T-helper 9 cell (primary cell): Measurements from ENCODE around the gene ASRGL1.
"Not testable (repeated sequence)": the region's sequence is repeated elsewhere in the genome, so short reads cannot be mapped to it uniquely, and the experiment has no call there.

Source experiments
- DNase-seq: peaks from one replicate; pipeline ENCODE4 v3.0.0-alpha.2; 2020

The ASRGL1 gene

DNA sequence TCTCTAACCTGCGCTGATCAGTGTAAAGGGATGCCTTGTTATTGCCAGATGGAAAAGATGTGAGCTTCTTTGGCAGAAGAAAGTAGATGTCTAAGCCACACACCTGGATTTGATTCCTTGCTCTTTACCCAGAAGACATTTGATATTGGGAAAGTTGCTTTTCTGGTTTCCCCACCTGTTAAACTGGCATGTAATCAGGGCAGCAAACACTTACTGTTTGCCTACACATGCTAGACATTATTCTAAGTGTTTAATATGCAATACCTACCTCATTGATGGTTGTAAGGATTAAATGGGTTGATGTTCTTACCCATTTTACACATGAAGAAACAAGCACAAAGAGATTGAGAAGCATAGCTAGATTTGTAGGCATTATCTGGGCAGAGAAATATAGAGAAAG, 16.6 kb downstream of the ASRGL1 start:
- no peak for DNase-seq

- no peak for DNase-seq
Measured at GRCh38 chr11:62358273-62358672, 21.0 kb downstream of the ASRGL1 start.

DNA sequence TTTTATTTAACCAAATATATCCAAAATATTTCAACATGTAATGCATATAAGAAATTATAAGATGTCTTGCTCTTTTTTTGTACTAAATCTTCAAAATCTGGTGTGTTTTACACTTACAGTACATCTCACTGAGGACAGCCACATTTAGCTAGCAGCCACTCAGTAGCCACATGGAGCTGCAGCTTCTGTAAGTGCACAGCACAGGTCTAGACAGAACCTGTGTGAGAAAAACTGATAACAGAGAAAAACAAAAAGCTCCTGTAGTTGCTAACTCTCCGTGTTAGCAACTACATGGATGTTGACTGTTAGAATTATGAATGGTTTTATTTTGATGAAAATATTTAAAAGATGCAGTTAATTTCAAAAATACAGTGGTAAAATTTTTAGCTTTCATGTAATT, 22.2 kb downstream of the ASRGL1 start:
- no peak for DNase-seq

GRCh38 chr11:62360685-62361084, 23.4 kb downstream of the ASRGL1 start:
- DNase-seq, result no peak

- not testable (repeated sequence) for DNase-seq
Measured at GRCh38 chr11:62368861-62369477, 31.7 kb downstream of the ASRGL1 start.

- peak; percentile 36 for DNase-seq
Measured at GRCh38 chr11:62370743-62371440, 33.6 kb downstream of the ASRGL1 start.

- no peak for DNase-seq
Measured at GRCh38 chr11:62372871-62373270, 35.6 kb downstream of the ASRGL1 start.

- no peak for DNase-seq
Measured at GRCh38 chr11:62373464-62374119, 36.3 kb downstream of the ASRGL1 start.

GRCh38 chr11:62374801-62375200, 37.6 kb downstream of the ASRGL1 start:
- DNase-seq, result no peak

DNA sequence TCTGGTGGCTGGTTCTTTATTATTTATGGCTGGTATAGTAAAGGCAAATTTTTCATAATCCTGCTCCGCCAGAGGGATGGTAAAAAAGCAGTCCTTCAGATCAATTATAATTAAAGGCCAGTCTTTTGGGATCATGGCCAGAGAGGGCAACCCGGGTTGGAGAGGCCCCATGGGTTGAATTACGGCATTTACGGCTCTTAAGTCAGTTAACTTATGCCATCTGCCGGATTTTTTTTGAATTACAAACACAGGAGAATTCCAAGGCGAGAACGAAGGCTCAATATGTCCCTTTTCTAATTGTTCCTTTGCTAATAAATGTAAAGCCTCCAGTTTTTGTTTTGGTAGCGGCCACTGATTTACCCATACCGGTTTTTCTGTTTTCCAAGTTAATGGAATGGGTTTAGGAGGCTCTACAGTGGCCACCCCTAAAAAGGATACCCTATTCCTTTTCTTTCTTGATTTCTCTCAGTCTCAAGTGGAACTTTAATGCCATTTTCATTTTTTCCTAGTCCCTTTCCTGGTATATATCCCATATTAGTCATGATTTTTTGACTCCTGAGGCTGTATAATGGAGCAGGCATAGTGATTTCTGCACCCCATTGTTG, 41.3 kb downstream of the ASRGL1 start:
- not testable (repeated sequence) for DNase-seq

- DNase-seq, result not testable (repeated sequence)
Measured at GRCh38 chr11:62379586-62379985, 42.3 kb downstream of the ASRGL1 start.

DNA sequence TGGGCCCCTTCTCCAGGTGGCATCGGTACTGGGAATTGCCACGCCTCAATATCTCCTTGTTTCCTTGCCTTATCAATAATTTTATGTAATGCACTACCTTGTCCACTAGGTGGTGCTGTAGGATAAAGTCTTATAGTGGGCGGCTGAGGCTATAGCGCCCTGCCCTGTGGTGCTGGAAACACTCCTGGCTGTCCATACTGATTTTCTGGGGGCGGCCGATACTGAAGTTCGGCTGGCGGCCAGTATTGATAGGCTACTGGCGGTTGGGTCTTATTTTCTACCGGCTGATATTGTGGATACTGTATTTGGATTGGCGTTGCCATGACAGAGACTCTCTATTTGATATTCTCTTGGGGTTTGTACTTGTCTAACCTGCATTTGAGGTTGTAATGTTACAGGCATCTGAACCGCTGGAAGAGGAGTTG, 43.6 kb downstream of the ASRGL1 start:
- peak; percentile 20 for DNase-seq

DNA sequence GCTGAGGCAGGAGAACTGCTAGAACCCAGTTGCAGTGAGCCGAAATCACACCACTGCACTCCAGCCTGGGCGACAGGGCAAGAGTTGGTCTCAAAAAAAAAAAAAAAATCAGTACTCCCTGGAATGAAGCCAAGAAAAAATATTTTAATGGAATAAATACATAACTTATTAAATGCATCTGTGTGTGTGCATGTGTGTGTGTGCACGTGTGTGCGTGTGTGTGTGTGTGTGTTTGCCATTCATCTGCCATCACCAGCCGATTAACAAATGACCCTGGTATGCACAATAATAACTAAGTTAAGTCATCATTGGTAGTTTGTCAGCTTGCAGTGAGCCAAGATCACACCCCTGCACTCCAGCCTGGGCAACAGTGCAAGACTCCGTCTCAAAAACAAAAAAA, 46.6 kb downstream of the ASRGL1 start:
- DNase-seq, result no peak

DNA sequence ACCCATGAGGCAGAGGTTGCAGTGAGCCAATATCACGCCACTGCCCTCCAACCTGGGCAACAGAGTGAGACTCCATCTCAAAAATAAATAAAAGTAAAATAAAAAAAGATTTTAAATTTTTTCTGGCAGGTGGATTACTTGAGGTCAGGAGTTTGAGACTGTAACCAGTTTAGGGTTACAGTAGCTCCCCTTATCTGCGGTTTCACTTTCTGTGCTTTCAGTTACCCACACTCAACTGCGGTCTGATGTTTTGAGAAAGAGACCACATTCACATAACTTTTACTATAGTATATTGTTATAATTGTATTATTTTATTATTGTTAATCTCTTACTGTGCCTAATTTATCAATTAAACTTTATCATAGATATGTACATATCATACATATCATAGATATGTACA, 48.8 kb downstream of the ASRGL1 start:
- DNase-seq, result not testable (repeated sequence)

GRCh38 chr11:62387381-62387780, 50.1 kb downstream of the ASRGL1 start:
- DNase-seq, result no peak

- no peak for DNase-seq
Measured at GRCh38 chr11:62388999-62389398, 51.8 kb downstream of the ASRGL1 start.

GRCh38 chr11:62390237-62390636, 53.0 kb downstream of the ASRGL1 start:
- no peak for DNase-seq

DNA sequence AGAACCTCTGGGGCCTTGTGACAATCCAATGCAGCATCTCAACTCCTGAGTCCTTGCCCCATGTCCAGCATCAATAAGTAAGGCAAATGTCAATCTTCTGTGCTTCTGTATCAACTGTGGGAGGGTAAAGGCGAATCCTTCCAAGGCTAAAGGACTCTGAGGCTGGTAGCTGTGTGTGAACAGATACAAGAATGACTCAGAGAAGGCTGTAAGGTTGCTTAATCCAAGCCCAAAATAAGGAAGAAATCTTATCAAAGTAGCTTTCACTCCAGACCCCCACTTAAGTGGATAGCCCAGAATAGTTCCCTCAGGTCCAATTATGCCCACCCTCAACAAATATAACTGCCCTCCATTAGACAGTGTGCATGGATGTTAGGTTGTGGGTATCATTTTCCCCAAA, 53.5 kb downstream of the ASRGL1 start:
- DNase-seq, result no peak

GRCh38 chr11:62391642-62392425, 54.6 kb downstream of the ASRGL1 start:
- no peak for DNase-seq

GRCh38 chr11:62392506-62392905, 55.3 kb downstream of the ASRGL1 start:
- no peak for DNase-seq

- DNase-seq, result no peak
Measured at GRCh38 chr11:62393061-62393611, 55.9 kb downstream of the ASRGL1 start.

DNA sequence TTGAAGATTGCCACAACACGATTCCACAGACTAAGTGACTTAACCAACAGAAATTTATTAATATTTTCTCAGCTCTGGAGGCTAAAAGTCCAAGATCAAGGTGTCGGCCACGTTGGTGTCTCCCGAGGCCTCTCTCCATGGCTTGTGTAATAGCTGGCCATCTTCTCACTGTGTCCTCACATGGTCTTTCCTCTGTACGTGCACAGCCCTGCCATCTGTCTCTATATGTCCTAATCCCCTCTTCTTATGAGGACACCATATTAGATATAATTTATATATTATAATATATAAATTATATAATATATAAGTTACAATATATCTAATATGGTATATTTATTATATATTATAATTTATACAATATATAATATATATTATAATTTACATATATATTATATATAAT, 56.5 kb downstream of the ASRGL1 start:
- DNase-seq, result no peak
